ENCODE data around the gene PLXNB3. TPM values are rescaled to one million over a fixed set of nuclear protein-coding genes. Genes with fewer than 3 reads are reported as not detected.

Gene PLXNB3
- total and polyA plus RNA-seq, 2 of the 13 experiments (the other 11 are each of a cell fraction or from before 2014, with no cell fraction given): 3.0 to 6.9 TPM

DNA sequence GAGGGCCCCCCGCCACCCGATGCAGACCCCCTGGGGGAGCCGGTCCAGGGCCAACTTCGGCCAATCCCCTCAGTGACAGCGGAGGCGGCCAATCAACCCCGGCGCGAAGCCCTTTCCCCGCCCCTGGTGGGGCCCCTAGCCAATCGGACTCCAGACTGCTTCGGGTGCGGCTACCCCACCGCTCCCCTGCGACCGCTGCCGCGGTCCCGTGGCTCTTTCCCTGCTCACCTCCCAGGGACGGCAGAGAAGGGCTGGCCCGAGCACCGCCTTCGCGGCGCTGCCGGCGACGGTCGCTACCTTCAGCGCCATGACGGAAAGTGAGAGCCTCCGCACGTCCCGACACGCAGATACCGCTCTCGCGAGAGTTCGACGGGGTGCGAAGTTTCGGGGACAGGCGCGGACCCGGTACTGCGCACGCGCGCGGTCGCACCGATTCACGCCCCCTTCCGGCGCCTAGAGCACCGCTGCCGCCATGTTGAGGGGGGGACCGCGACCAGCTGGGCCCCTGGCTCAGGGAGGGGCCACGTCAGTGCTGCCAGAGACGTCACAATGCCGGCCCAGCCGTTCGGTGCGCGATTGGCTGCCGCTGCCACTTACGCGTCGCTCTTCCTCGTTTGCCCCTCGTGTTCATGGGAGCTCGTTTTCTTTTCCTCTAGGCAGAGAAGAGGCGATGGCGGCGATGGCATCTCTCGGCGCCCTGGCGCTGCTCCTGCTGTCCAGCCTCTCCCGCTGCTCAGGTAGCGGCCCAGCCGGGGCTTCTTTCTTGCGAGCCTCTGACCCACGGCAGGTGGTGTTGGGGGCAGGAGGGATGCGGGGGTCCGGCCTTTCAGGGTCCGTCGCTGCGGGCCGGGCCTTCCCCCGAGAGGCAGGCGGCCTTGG lies 30.2 kb downstream of the PLXNB3 start, which contains the start of the genes IDH3G and SSR4 (continued):
- TF ChIP-seq, protein P1, sequence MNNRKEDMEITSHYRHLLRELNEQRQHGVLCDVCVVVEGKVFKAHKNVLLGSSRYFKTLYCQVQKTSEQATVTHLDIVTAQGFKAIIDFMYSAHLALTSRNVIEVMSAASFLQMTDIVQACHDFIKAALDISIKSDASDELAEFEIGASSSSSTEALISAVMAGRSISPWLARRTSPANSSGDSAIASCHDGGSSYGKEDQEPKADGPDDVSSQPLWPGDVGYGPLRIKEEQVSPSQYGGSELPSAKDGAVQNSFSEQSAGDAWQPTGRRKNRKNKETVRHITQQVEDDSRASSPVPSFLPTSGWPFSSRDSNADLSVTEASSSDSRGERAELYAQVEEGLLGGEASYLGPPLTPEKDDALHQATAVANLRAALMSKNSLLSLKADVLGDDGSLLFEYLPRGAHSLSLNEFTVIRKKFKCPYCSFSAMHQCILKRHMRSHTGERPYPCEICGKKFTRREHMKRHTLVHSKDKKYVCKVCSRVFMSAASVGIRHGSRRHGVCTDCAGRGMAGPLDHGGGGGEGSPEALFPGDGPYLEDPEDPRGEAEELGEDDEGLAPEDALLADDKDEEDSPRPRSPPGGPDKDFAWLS (CRISPR knock-in tag; IDR thresholded peaks at IDR 0.05; ENCODE audit: borderline replicate concordance): no peak
- TF ChIP-seq ZNF430 (CRISPR knock-in tag; IDR thresholded peaks at IDR 0.05): 0 out of 2 replicates have a peak, but pooled peaks have one; percentile 12
- TF ChIP-seq TBX3 (IDR thresholded peaks at IDR 0.05; ENCODE audit: borderline replicate concordance): peak; percentile 64; the same call in 1 of the 2 replicates
- TF ChIP-seq GTF2F1 (IDR thresholded peaks at IDR 0.05; ENCODE audit: low read length): no peak
- no peak for TF ChIP-seq SIN3A (IDR thresholded peaks at IDR 0.05; ENCODE audit: borderline replicate concordance, low read depth, low read length)
- TF ChIP-seq ZBTB38 (CRISPR knock-in tag; IDR thresholded peaks at IDR 0.05): peak; percentile 14; the same call in 1 of the 2 replicates
- no peak for TF ChIP-seq ZNF383 (CRISPR knock-in tag; IDR thresholded peaks at IDR 0.05; ENCODE audit: borderline replicate concordance)
- TF ChIP-seq, protein P2, sequence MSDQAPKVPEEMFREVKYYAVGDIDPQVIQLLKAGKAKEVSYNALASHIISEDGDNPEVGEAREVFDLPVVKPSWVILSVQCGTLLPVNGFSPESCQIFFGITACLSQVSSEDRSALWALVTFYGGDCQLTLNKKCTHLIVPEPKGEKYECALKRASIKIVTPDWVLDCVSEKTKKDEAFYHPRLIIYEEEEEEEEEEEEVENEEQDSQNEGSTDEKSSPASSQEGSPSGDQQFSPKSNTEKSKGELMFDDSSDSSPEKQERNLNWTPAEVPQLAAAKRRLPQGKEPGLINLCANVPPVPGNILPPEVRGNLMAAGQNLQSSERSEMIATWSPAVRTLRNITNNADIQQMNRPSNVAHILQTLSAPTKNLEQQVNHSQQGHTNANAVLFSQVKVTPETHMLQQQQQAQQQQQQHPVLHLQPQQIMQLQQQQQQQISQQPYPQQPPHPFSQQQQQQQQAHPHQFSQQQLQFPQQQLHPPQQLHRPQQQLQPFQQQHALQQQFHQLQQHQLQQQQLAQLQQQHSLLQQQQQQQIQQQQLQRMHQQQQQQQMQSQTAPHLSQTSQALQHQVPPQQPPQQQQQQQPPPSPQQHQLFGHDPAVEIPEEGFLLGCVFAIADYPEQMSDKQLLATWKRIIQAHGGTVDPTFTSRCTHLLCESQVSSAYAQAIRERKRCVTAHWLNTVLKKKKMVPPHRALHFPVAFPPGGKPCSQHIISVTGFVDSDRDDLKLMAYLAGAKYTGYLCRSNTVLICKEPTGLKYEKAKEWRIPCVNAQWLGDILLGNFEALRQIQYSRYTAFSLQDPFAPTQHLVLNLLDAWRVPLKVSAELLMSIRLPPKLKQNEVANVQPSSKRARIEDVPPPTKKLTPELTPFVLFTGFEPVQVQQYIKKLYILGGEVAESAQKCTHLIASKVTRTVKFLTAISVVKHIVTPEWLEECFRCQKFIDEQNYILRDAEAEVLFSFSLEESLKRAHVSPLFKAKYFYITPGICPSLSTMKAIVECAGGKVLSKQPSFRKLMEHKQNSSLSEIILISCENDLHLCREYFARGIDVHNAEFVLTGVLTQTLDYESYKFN (CRISPR knock-in tag; conservative IDR thresholded peaks at IDR 0.05): no peak; the same call in 1 of the 2 replicates
- TF ChIP-seq ZNF251 (CRISPR knock-in tag; IDR thresholded peaks at IDR 0.05): no peak
- TF ChIP-seq GTF3A (CRISPR knock-in tag; conservative IDR thresholded peaks at IDR 0.05): no peak
- no peak; the same call in 1 of the 2 replicates for TF ChIP-seq ATF7-NPFF (CRISPR knock-in tag; IDR thresholded peaks at IDR 0.05; ENCODE audit: low read depth)
- no peak for TF ChIP-seq KDM3A (CRISPR knock-in tag; IDR thresholded peaks at IDR 0.05; ENCODE audit: low read depth)
- TF ChIP-seq RBM39 (IDR thresholded peaks at IDR 0.05; ENCODE audit: low read depth, low read length, poor library complexity, severe bottlenecking): no peak
- no peak for TF ChIP-seq SAFB2 (CRISPR knock-in tag; IDR thresholded peaks at IDR 0.05; ENCODE audit: borderline replicate concordance, low read depth)
- no peak for TF ChIP-seq KDM4B (CRISPR knock-in tag; IDR thresholded peaks at IDR 0.05)
- no peak for TF ChIP-seq ZNF282 (IDR thresholded peaks at IDR 0.05; ENCODE audit: partially characterized antibody)
- no peak for TF ChIP-seq RFXAP (CRISPR knock-in tag; IDR thresholded peaks at IDR 0.05; ENCODE audit: borderline replicate concordance)
- TF ChIP-seq FOXA3 (CRISPR knock-in tag; IDR thresholded peaks at IDR 0.05): no peak; the same call in none of the 2 replicates
- TF ChIP-seq ZNF570 (CRISPR knock-in tag; IDR thresholded peaks at IDR 0.05; ENCODE audit: borderline replicate concordance): no peak
- TF ChIP-seq RELA (CRISPR knock-in tag; IDR thresholded peaks at IDR 0.05): no peak; the same call in 1 of the 2 replicates
- TF ChIP-seq ZNF510 (CRISPR knock-in tag; IDR thresholded peaks at IDR 0.05; ENCODE audit: low read depth): no peak
- TF ChIP-seq SKIL (CRISPR knock-in tag; IDR thresholded peaks at IDR 0.05; ENCODE audit: borderline replicate concordance): no peak

Measured in HepG2 (cell line).